NCI-H1694 treated with DMSO at 0.1 percent for 48 hours (cell line): ENCODE measurements around the gene FAR1.

ENCODE experiments used
- DNase-seq: peaks from one replicate; lab custom pipeline; 2025; lab: John Stamatoyannopoulos, UW

FAR1 gene

GRCh38 chr11:13777341-13777985 is 109.0 kb downstream of the FAR1 start:
- no peak for DNase-seq

GRCh38 chr11:13778345-13778744 is 109.9 kb downstream of the FAR1 start:
- no peak for DNase-seq

GRCh38 chr11:13781153-13781552 is 112.7 kb downstream of the FAR1 start:
- DNase-seq, result no peak
